NT2/D1 (cell line): ENCODE measurements around the gene TMEM273.

Experiments used
- DNase-seq: peaks from one replicate; pipeline ENCODE4 v3.0.0-alpha.2; 2011; ENCODE audit warnings: low read depth, low spot score
- H3K27me3 ChIP-seq: 2 replicates; pipeline ENCODE4 v1.6.0; 2011; ENCODE audit warnings: mild to moderate bottlenecking; ENCODE audit not compliant: insufficient read length, insufficient read depth
- H3K36me3 ChIP-seq: 2 replicates; pipeline ENCODE4 v1.6.1; 2011; ENCODE audit warnings: mild to moderate bottlenecking, low read length, mixed read lengths; ENCODE audit not compliant: insufficient read depth, insufficient read length
- H3K4me1 ChIP-seq: 2 replicates; pipeline ENCODE4 v1.5.1; 2011; ENCODE audit not compliant: insufficient read depth, insufficient read length
- H3K4me3 ChIP-seq: 2 replicates; pipeline ENCODE4 v1.5.1; 2011; ENCODE audit warnings: low read depth; ENCODE audit not compliant: insufficient read length
- H3K9ac ChIP-seq: 2 replicates; pipeline ENCODE4 v1.6.0; 2011; ENCODE audit warnings: low read depth; ENCODE audit not compliant: insufficient read length
- H3K9me3 ChIP-seq: 2 replicates; pipeline ENCODE4 v1.5.1; 2011; ENCODE audit warnings: mild to moderate bottlenecking, low read length; ENCODE audit not compliant: insufficient read depth
- SUZ12 ChIP-seq: IDR thresholded peaks from 2 replicates; pipeline ENCODE4 v1.6.1; 2011; ENCODE audit not compliant: insufficient read length, insufficient read depth; ENCODE audit errors: extremely low read depth
- YY1 ChIP-seq: IDR thresholded peaks from 2 replicates; pipeline ENCODE4 v1.6.1; 2011; ENCODE audit not compliant: insufficient read length, insufficient read depth
- ZNF274 ChIP-seq: IDR thresholded peaks from 2 replicates; pipeline ENCODE4 v1.6.1; 2011; ENCODE audit warnings: mild to moderate bottlenecking, low read depth, low read length

The TMEM273 gene

DNA sequence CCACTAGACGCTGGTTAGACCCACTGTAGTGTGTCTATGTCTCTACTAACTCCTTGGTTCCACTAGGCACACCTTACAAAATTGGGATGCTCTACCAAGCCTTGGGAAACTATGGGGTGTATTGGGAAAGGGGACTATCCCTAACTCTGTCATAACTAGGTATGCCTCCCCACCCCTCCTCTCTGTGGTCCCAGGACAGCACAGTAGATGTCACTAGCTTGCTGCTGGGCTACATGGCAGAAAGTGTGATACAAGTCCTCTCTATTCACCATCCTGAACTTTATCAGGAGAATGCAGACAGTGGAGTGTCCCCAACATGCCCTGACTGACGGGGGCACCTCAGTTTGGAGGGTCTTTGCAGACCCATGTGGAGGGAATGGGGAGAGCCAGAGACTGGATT, 30.3 kb upstream of the TMEM273 start:
- no peaks in the 10 kb centered on the region for H3K27me3 ChIP-seq
- no peaks in the 10 kb centered on the region for H3K36me3 ChIP-seq
- TF ChIP-seq ZNF274 (no peak), YY1 (no peak), SUZ12 (no peak)
- H3K9me3 ChIP-seq: no peaks in the 10 kb centered on the region
- H3K4me1 ChIP-seq: no peaks in the 10 kb centered on the region
- no peak for DNase-seq
- H3K9ac ChIP-seq: no peak overlapping the region
- no peak overlapping the region for H3K4me3 ChIP-seq

DNA sequence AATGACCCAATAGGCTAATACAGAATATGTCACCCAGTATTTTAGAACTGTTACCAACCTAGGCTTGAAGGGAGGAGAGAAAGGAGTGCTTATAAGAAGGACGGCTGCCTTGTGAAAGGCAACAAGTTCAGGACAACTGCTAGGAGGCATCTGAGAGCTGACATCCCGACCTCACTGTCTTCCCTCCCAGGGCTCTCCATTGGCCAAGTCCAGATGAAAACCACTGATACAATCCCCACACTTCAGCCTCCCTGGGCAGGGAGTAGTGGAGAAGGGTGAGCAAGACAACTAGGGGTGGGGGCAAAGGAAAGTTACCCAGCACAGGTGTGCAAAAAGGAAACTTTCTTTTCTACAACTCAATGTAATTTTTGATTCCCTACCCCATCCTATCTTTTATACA, 29.5 kb upstream of the TMEM273 start:
- no peak for TF ChIP-seq YY1
- no peaks in the 10 kb centered on the region for H3K9me3 ChIP-seq
- no peak for DNase-seq
- H3K36me3 ChIP-seq: no peaks in the 10 kb centered on the region
- H3K27me3 ChIP-seq: no peaks in the 10 kb centered on the region
- no peak overlapping the region for H3K9ac ChIP-seq
- H3K4me3 ChIP-seq: no peak overlapping the region
- H3K4me1 ChIP-seq: no peaks in the 10 kb centered on the region

DNA sequence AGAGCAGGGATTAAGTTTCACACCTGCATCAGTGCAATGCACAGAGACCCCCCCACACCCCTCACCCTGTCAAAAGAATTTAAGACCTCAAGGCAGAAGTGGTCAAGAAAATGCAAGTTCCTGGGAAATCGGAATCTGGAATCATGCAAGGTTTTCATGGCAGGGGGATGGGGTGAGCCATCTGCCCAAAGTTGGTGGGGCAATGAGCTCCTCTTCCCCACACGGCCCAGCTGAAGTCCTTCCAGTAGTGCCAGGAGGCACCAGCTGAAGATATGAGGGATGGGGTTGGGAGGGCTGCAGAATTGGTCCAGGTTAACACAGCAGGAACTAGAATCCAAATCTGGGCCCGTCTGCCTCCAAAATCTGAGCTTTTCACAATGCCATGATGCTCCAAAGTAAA, 25.0 kb upstream of the TMEM273 start:
- Histone ChIP-seq H3K4me1 (no peaks in the 10 kb centered on the region), H3K27me3 (no peaks in the 10 kb centered on the region), H3K9ac (no peak overlapping the region), H3K4me3 (no peak overlapping the region), H3K9me3 (no peaks in the 10 kb centered on the region), H3K36me3 (no peaks in the 10 kb centered on the region)
- no peak for DNase-seq
- no peak for TF ChIP-seq ZNF274
- no peak for TF ChIP-seq YY1
- TF ChIP-seq SUZ12: no peak

DNA sequence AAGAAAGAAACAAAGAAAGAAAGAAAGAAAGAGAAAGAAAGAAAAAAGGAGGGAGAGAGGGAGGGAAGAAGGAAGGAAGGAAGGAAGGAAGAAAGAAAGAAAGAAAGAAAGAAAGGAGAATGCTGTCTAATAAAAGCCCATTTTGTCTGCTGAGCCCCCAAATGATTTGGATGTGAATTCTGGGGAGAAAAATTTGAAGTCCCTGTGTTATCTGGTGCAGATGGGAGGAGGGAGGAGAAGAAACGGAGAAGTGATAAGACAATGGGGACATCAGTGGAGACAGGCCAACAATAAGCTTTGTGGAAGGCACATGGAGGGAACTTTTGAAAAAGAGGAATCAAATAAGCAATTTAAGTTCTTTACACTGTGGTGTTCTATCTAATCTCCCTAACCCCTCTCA, 24.6 kb upstream of the TMEM273 start:
- Histone ChIP-seq H3K36me3 (no peaks in the 10 kb centered on the region), H3K4me1 (no peaks in the 10 kb centered on the region), H3K9ac (no peak overlapping the region), H3K4me3 (no peak overlapping the region), H3K9me3 (no peaks in the 10 kb centered on the region), H3K27me3 (no peaks in the 10 kb centered on the region)
- no peak for TF ChIP-seq SUZ12
- TF ChIP-seq YY1: no peak
- TF ChIP-seq ZNF274: no peak
- DNase-seq: no peak

DNA sequence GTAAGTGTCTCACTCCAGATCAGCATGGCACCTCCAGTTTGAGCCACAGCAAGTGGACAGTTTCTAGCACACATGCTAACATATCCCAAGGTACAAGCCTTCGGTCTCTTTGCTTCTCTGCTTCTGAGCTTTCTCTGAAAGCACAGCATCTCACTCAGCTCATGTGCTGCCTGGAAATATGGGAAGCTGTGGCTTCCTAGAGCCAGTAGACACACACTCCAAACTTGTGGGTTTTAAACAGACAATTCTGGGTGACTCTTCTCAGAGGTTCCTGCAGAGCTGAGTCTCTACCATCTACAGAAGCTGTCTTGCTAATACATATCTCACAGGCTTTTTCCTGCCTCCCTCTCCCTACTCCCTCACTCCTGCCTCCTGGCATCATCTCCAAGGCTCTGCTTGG, 23.9 kb upstream of the TMEM273 start:
- Histone ChIP-seq H3K4me3 (no peak overlapping the region), H3K9me3 (no peaks in the 10 kb centered on the region), H3K36me3 (no peaks in the 10 kb centered on the region), H3K27me3 (no peaks in the 10 kb centered on the region), H3K9ac (no peak overlapping the region), H3K4me1 (no peaks in the 10 kb centered on the region)
- DNase-seq: no peak
- no peak for TF ChIP-seq YY1
- no peak for TF ChIP-seq ZNF274
- no peak for TF ChIP-seq SUZ12

DNA sequence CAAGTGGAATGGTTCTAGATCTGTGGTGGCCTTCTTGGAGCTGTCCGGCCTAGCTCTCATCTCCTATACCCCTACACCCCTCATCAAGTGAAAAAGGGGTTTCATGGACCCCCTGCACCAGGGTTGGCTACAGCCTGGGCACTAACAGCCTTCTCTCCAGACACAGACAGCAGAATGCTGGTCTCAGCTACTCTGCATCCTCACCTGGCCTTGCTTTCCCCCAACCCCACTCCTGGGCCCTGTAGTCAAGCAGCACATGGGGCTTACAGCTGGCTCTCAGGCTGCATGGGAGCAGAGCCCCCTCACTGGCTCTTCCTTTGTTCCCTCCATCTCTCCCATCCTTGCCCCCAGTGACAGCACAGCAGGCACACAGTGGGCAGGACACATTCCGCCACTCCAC, 20.8 kb upstream of the TMEM273 start:
- Histone ChIP-seq H3K27me3 (no peaks in the 10 kb centered on the region), H3K9me3 (no peaks in the 10 kb centered on the region), H3K9ac (no peak overlapping the region), H3K4me3 (no peak overlapping the region), H3K36me3 (no peaks in the 10 kb centered on the region), H3K4me1 (no peaks in the 10 kb centered on the region)
- TF ChIP-seq SUZ12 (no peak), ZNF274 (no peak), YY1 (no peak)
- no peak for DNase-seq

DNA sequence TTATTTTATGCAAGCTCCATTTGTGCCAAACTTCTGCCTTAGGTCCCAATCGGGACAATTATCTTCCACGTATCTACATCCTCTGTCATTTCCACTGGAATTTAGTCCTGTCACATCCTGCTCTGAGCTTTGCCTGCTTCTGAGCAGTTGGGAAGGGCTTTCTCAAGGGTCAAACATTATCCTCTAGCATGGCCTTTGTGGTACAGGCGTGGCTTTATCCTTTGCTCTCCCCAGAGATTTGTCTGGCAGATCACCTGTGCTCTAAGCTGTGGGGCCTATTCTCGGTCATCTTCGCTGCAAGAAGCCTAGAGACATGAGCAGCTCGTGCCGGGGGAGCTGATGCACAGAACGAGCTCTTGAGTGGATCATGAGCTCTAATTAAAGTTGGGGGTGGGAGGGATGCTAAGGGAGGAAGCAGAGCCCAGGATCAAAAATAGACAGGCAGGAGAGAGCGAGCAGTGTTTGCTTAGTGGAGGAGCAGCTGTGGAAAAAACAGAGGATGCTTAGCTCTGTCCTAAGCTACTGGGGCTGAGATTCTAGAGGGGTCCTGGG, 19.8 kb upstream of the TMEM273 start:
- TF ChIP-seq ZNF274 (no peak), YY1 (no peak), SUZ12 (no peak)
- no peaks in the 10 kb centered on the region for H3K27me3 ChIP-seq
- no peaks in the 10 kb centered on the region for H3K36me3 ChIP-seq
- no peaks in the 10 kb centered on the region for H3K9me3 ChIP-seq
- no peaks in the 10 kb centered on the region for H3K4me1 ChIP-seq
- DNase-seq: no peak
- H3K4me3 ChIP-seq: no peak overlapping the region
- H3K9ac ChIP-seq: no peak overlapping the region

DNA sequence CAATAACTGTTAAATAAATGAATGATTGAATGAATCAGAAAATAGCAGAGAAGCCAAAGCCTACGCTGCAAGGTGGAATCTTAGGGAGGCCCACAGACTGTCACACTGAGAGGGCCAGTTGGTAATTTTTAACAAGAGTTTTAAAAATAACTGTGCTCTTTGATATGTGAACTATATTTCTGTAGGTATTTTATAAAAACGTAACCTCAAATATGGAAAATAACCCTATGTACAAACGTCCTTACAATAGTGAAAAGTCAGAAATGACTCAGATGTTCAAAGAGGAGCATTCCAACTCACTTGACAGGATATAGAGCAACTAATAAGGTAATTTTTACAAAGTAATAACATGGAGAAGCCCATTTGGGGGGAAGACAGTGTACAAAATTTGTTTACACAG, 18.9 kb upstream of the TMEM273 start:
- H3K9me3 ChIP-seq: no peaks in the 10 kb centered on the region
- H3K9ac ChIP-seq: no peak overlapping the region
- H3K27me3 ChIP-seq: no peaks in the 10 kb centered on the region
- no peaks in the 10 kb centered on the region for H3K36me3 ChIP-seq
- no peak overlapping the region for H3K4me3 ChIP-seq
- no peaks in the 10 kb centered on the region for H3K4me1 ChIP-seq
- no peak for DNase-seq
- TF ChIP-seq SUZ12: no peak
- no peak for TF ChIP-seq ZNF274
- TF ChIP-seq YY1: no peak

DNA sequence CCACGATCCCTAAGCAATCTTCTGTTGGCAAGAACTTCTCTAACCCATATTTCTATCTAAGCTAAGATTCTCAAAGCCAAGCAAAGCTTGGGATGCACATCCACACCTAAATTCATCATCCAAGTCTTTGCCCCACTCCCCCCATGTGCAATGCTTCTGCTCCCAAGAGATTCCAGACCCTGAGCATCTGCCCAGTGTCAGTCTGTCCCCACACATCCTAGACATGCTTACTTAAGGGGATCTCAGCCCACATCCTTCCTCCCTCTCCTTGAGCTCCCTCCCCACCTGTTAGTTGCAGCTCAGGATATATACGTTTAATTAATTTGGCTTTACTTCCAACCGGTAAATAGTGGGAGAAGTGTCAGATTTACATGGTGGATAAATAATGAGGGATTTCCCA, 17.0 kb upstream of the TMEM273 start:
- H3K4me1 ChIP-seq: no peaks in the 10 kb centered on the region
- H3K36me3 ChIP-seq: no peaks in the 10 kb centered on the region
- TF ChIP-seq YY1: no peak
- no peak for TF ChIP-seq SUZ12
- TF ChIP-seq ZNF274: no peak
- no peak overlapping the region for H3K4me3 ChIP-seq
- H3K9me3 ChIP-seq: no peaks in the 10 kb centered on the region
- H3K9ac ChIP-seq: no peak overlapping the region
- no peak for DNase-seq
- H3K27me3 ChIP-seq: no peaks in the 10 kb centered on the region
